Esophagus squamous epithelium (tissue), 5 donors: ENCODE results near the gene ZNF92. TPM values are rescaled to one million over a fixed set of nuclear protein-coding genes. Genes with fewer than 3 reads are reported as not detected.

Experiments used
- DNase-seq: peaks from one replicate; lab custom pipeline; 2025; lab: John Stamatoyannopoulos, UW
- H3K27ac ChIP-seq, 4 donors: fragments of 200-600 bp; sonication (generic); one replicate each; pipeline ENCODE4 v1.5.1; 2016 to 2019; ENCODE audit warnings: mild to moderate bottlenecking in 1 of 4
- H3K27me3 ChIP-seq, 4 donors: fragments of 200-600 bp; sonication (generic); 1 replicate in 3 of 4; 2 replicates in 1 of 4; pipeline versions ENCODE4 v1.5.1 to v1.6.0; 2017 to 2021; ENCODE audit warnings: antibody characterized with exemption in 1 of 4
- H3K36me3 ChIP-seq, 3 donors: fragments of 200-600 bp; sonication (generic); one replicate each; pipeline ENCODE4 v1.5.1; 2016 to 2019
- H3K4me1 ChIP-seq, 3 donors: fragments of 200-600 bp; sonication (generic); one replicate each; pipeline ENCODE4 v1.5.1; 2017 to 2019
- H3K4me3 ChIP-seq, 4 donors: fragments of 200-600 bp; sonication (generic); 1 replicate in 3 of 4; 2 replicates in 1 of 4; pipeline ENCODE4 v1.5.1; 2016 to 2019; ENCODE audit warnings: mild to moderate bottlenecking in 2 of 4, moderate library complexity in 1 of 4
- H3K9me3 ChIP-seq, 3 donors: fragments of 200-600 bp; sonication (generic); one replicate each; pipeline ENCODE4 v1.5.1; 2016 to 2019
- CTCF ChIP-seq, 6 experiments: fragments of 450-650 bp in 4 of 6; fragments of 200-600 bp in 2 of 6; sonication (generic) in 2 of 6; IDR thresholded peaks; one replicate each; pipeline ENCODE4 v1.5.1; 2016 to 2019; ENCODE audit warnings: antibody characterized with exemption in 6 of 6, mild to moderate bottlenecking in 4 of 6, moderate library complexity in 4 of 6
- POLR2A ChIP-seq, 4 donors: fragments of 450-650 bp; IDR thresholded peaks; one replicate each; pipeline ENCODE4 v1.6.1; 2017; ENCODE audit warnings: antibody characterized with exemption in 4 of 4, mild to moderate bottlenecking in 4 of 4, moderate library complexity in 3 of 4
- WGBS, 2 donors: methylation state at CpG; one replicate each; pipeline ENCODE4 v1.1.5; 2018; 5-methylcytosine and 5-hydroxymethylcytosine counted together
- intact Hi-C: fragments of 100-400 bp; cut with DNase I; formaldehyde crosslinking; loops from one replicate; pipeline ENCODE4 v1.15.0; 2022
- total RNA-seq, 4 donors: library from RNA; depleted of rRNA; stranded (reverse); fragments of >200 nt; gene quantifications; one replicate each; pipeline ENCODE4 v1.1.0, GENCODE V29; 2016
- donor health status: DM: yes; HTN: yes; CAD: no.

Gene ZNF92
- total RNA-seq, 4 donors from 2014 or later, result 6.2 to 7.5 (median 6.5) TPM

DNA sequence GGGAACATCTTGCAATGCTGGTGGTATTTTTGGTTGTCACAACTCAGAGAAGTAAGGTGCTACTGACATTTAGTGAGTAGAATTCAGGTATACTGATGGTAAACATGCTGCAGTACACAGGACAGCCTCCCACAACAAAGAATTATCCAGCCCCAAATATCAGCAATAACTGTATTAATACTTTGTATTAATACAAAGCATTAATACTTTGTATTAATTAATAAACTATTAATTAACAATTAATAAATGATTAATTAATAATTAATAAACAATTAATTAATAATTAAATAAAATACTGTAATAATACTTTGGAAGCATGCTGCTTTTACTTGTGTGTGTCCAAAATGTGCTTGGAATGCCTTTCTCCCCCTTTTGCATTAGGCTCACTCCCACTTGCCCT is 62.5 kb downstream of the ZNF92 start:
- no peak for DNase-seq
- Histone ChIP-seq H3K9me3 (no peaks in the 10 kb centered on the region), H3K27ac (no peak overlapping the region), H3K4me3 (no peak overlapping the region), H3K4me1 (peaks cover 0 to 10% (median 0%) of the 10 kb centered on the region in 3 donors), H3K36me3 (no peaks in the 10 kb centered on the region), H3K27me3 (no peaks in the 10 kb centered on the region)
- TF ChIP-seq POLR2A (IDR thresholded peaks at IDR 0.05) (no peak), CTCF (IDR thresholded peaks at IDR 0.05) (no peak)
- intact Hi-C loops, result no loop called here

DNA sequence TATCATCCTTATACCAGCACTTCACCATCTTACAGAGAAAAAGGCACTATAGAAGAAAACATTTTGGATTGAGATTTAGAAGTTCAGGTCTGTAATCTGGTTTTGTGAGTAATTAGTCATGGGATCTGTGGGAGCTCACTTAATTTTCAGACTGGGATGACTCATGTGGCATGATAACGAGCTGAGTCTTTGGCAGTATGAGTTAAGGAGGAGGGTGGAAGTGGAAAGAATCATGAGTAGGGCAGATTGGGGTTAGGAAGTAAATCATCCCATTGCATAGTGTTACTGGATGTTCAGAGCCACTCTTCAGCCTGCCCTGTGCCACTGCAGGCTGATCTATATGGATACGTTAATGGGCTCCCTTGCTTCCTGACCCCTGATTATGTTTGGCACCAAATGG is 64.9 kb downstream of the ZNF92 start:
- DNase-seq, result no peak
- intact Hi-C loops, result no loop called here
- no peaks in the 10 kb centered on the region for H3K9me3 ChIP-seq
- WGBS, 2 donors, result 25% methylated on average over 2 of the region's 2 CpGs
- H3K4me1 ChIP-seq, result peaks cover 0 to 10% (median 0%) of the 10 kb centered on the region in 3 donors
- no peak overlapping the region for H3K4me3 ChIP-seq
- H3K27ac ChIP-seq, result no peak overlapping the region
- H3K36me3 ChIP-seq, result no peaks in the 10 kb centered on the region
- TF ChIP-seq POLR2A (IDR thresholded peaks at IDR 0.05) (no peak), CTCF (IDR thresholded peaks at IDR 0.05) (no peak)
- no peaks in the 10 kb centered on the region for H3K27me3 ChIP-seq

DNA sequence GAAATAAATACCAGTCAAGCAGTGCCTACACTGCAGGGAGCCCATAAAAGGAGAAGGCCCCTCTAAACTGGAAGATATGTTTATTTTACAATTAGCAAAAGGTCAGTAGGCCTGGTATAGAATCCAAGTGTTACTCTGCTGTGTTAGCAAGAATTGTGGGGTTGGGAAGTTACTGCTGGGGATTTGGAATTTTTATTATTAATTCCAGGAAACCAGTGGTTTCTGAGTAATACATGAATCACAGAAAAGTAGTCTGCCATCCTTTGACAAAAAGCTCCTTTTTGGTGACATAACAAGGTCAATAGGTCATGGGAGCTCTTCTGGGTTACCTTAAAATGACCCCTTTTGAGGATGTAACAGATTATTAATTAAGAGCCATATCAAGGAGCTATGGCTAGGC is 67.4 kb downstream of the ZNF92 start:
- Histone ChIP-seq H3K36me3 (no peaks in the 10 kb centered on the region), H3K4me1 (peaks cover 0 to 10% (median 0%) of the 10 kb centered on the region in 3 donors), H3K27ac (no peak overlapping the region), H3K9me3 (no peaks in the 10 kb centered on the region), H3K27me3 (no peaks in the 10 kb centered on the region), H3K4me3 (no peak overlapping the region)
- no peak for DNase-seq
- TF ChIP-seq CTCF (IDR thresholded peaks at IDR 0.05) (no peak), POLR2A (IDR thresholded peaks at IDR 0.05) (no peak)
- intact Hi-C loops, result no loop called here

- peaks cover 0 to 9% (median 2%) of the 10 kb centered on the region in 3 donors for H3K4me1 ChIP-seq
- no peaks in the 10 kb centered on the region for H3K36me3 ChIP-seq
- no peak overlapping the region for H3K4me3 ChIP-seq
- no peaks in the 10 kb centered on the region for H3K9me3 ChIP-seq
- 90 to 100% methylated on average over 1 of the region's 1 CpG for WGBS, 2 donors
- intact Hi-C loops, result no loop called here
- no peak for DNase-seq
- no peak for TF ChIP-seq CTCF (IDR thresholded peaks at IDR 0.05)
- no peak for TF ChIP-seq POLR2A (IDR thresholded peaks at IDR 0.05)
- H3K27ac ChIP-seq, result no peak overlapping the region
- no peaks in the 10 kb centered on the region for H3K27me3 ChIP-seq
Measured at GRCh38 chr7:65444205-65444842, 70.7 kb downstream of the ZNF92 start.

GRCh38 chr7:65444899-65445823 is 71.5 kb downstream of the ZNF92 start:
- Histone ChIP-seq H3K4me3 (no peak overlapping the region), H3K36me3 (no peaks in the 10 kb centered on the region), H3K4me1 (peaks cover 0 to 15% (median 5%) of the 10 kb centered on the region in 3 donors), H3K9me3 (no peaks in the 10 kb centered on the region), H3K27me3 (no peaks in the 10 kb centered on the region), H3K27ac (no peak overlapping the region)
- TF ChIP-seq CTCF (IDR thresholded peaks at IDR 0.05) (no peak), POLR2A (IDR thresholded peaks at IDR 0.05) (no peak)
- intact Hi-C loops, result no loop called here
- no peak for DNase-seq
- WGBS, 2 donors, result 50 to 63% methylated on average over 4 of the region's 4 CpGs
